K562 (cell line): ENCODE measurements around the gene CST6. TPM values are rescaled to one million over a fixed set of nuclear protein-coding genes. Genes with fewer than 3 reads are reported as not detected.

Experiments used
- BRF2 ChIP-seq: IDR thresholded peaks from 3 replicates; pipeline ENCODE4 v1.6.1; 2011; ENCODE audit warnings: borderline replicate concordance, mild to moderate bottlenecking; ENCODE audit not compliant: insufficient read length, insufficient read depth
- C11orf30 ChIP-seq: fragments of 450-650 bp; IDR thresholded peaks from 2 replicates; pipeline ENCODE4 v1.6.1; 2016; ENCODE audit warnings: low read depth, mild to moderate bottlenecking
- COPS2 ChIP-seq: fragments of 450-650 bp; conservative IDR thresholded peaks from 2 replicates; pipeline ENCODE4 v1.6.1; 2016; ENCODE audit warnings: mild to moderate bottlenecking, moderate library complexity
- ESRRA ChIP-seq: fragments of 450-650 bp; IDR thresholded peaks from 2 replicates; pipeline ENCODE4 v1.6.1; 2014; ENCODE audit warnings: low read depth, mild to moderate bottlenecking, moderate library complexity, borderline replicate concordance
- FOXK2 ChIP-seq, 2 experiments: fragments of 450-650 bp; IDR thresholded peaks in 1 of 2; conservative IDR thresholded peaks in 1 of 2; 2 replicates each; pipeline ENCODE4 v1.6.1; 2016; ENCODE audit warnings: low read depth in 2 of 2, mild to moderate bottlenecking in 1 of 2
- HEY1 ChIP-seq: fragments of 250-450 bp; sonication (Bioruptor Pico); IDR thresholded peaks from 2 replicates; pipeline ENCODE4 v1.5.0; 2020; ENCODE audit warnings: mild to moderate bottlenecking, moderate library complexity, borderline replicate concordance
- HMGN3 ChIP-seq: IDR thresholded peaks from 2 replicates; pipeline ENCODE4 v1.6.1; 2011; ENCODE audit warnings: borderline replicate concordance, low read depth, mild to moderate bottlenecking, mixed read lengths, low read length; ENCODE audit not compliant: insufficient read length; ENCODE audit errors: extremely low read depth
- HMGXB4 ChIP-seq: sonication (generic); formaldehyde crosslinking; IDR thresholded peaks from 2 replicates; pipeline ENCODE4 v1.8.1; 2023; ENCODE audit warnings: mild to moderate bottlenecking, missing genetic modification reagents
- LARP7 ChIP-seq: fragments of 450-650 bp; IDR thresholded peaks from 2 replicates; pipeline ENCODE4 v1.6.1; 2016
- NFIC ChIP-seq: fragments of 450-650 bp; IDR thresholded peaks from 2 replicates; pipeline ENCODE4 v1.6.1; 2017; ENCODE audit warnings: mild to moderate bottlenecking, inconsistent platforms
- PHF20 ChIP-seq: fragments of 450-650 bp; IDR thresholded peaks from 2 replicates; pipeline ENCODE4 v1.6.1; 2018; ENCODE audit not compliant: partially characterized antibody
- POLR2A ChIP-seq: fragments of 450-650 bp; conservative IDR thresholded peaks from 2 replicates; pipeline ENCODE4 v1.6.1; 2016
- POLR2AphosphoS5 ChIP-seq: IDR thresholded peaks from 2 replicates; pipeline ENCODE4 v1.6.1; 2011; ENCODE audit warnings: mild to moderate bottlenecking, low read depth, low read length, moderate library complexity; ENCODE audit not compliant: control insufficient read depth, insufficient read depth
- RBBP5 ChIP-seq: fragments of 200-600 bp; sonication (generic); IDR thresholded peaks from 2 replicates; pipeline ENCODE4 v1.6.1; 2012; ENCODE audit warnings: borderline replicate concordance, mild to moderate bottlenecking, low read length, control low read depth, inconsistent platforms; ENCODE audit not compliant: insufficient read depth, poor library complexity, severe bottlenecking
- RNF2 ChIP-seq: sonication (generic); IDR thresholded peaks from 2 replicates; pipeline ENCODE4 v1.6.1; 2016
- SUPT5H ChIP-seq: fragments of 450-650 bp; IDR thresholded peaks from 2 replicates; pipeline ENCODE4 v1.6.1; 2016
- TAL1 ChIP-seq: fragments of 450-650 bp; IDR thresholded peaks from 2 replicates; pipeline ENCODE4 v1.6.1; 2016; ENCODE audit warnings: mild to moderate bottlenecking
- TCF7L2 ChIP-seq: fragments of 150-350 bp; IDR thresholded peaks from 2 replicates; pipeline ENCODE4 v1.6.1; 2016; ENCODE audit warnings: low read depth, mild to moderate bottlenecking, low read length, moderate library complexity
- XRCC5 ChIP-seq: fragments of 200-400 bp; formaldehyde crosslinking; IDR thresholded peaks from 2 replicates; pipeline ENCODE4 v1.6.1; 2017; ENCODE audit warnings: low read depth, mild to moderate bottlenecking, low read length
- ZFP1 ChIP-seq: fragments of 450-650 bp; formaldehyde crosslinking; IDR thresholded peaks from 2 replicates; pipeline ENCODE4 v1.4.0; 2020; ENCODE audit warnings: mild to moderate bottlenecking, mixed read lengths
- ZNF23 ChIP-seq: fragments of 250-450 bp; sonication (Bioruptor Pico); IDR thresholded peaks from 2 replicates; pipeline ENCODE4 v1.4.0; 2020; ENCODE audit warnings: mild to moderate bottlenecking
- ZZZ3 ChIP-seq: fragments of 450-650 bp; IDR thresholded peaks from 2 replicates; pipeline ENCODE4 v1.6.1; 2016; ENCODE audit warnings: antibody characterized with exemption, mild to moderate bottlenecking, moderate library complexity
- polyA plus RNA-seq, 8 experiments: library from polyadenylated mRNA; depleted of rRNA in 4 of 8; stranded (reverse) in 5 of 8; unstranded in 3 of 8; fragments of >200 nt; fragmentation: Nextera tagmentation in 2 of 8; fragmentation: Illumina TruSeq in 1 of 8; extraction: Ambion mirVana in 2 of 8; extraction: Trizol in 1 of 8; gene quantifications; 2 replicates each; pipeline versions ENCODE4 v1.2.1 to v1.2.3, GENCODE V29; 2011 to 2014; ENCODE audit warnings: inconsistent platforms in 1 of 8, missing spikeins in 1 of 8
- total RNA-seq, 7 experiments: library from RNA; depleted of rRNA in 6 of 7; stranded (reverse); fragments of >200 nt in 6 of 7; fragmentation: Illumina TruSeq in 2 of 7; extraction: Trizol in 2 of 7; gene quantifications; 2 replicates each; pipeline versions ENCODE4 v1.2.1 to v1.2.3, GENCODE V29; 2011 to 2021; ENCODE audit warnings: low replicate concordance in 1 of 7
- TF ChIP-seq, protein P1 (sequence below): fragments of 450-650 bp; IDR thresholded peaks from 2 replicates; pipeline ENCODE4 v1.6.1; 2016; ENCODE audit warnings: antibody characterized with exemption
- TF ChIP-seq, protein P2 (sequence below): fragments of 250-450 bp; sonication (Bioruptor Pico); IDR thresholded peaks from 2 replicates; pipeline ENCODE4 v1.4.0; 2020

The CST6 gene
- total and polyA plus RNA-seq, 9 of the 15 experiments (the other 6 are each of a cell fraction or from before 2014, with no cell fraction given): not detected

- peak; percentile 61; the same call in 1 of the 2 replicates for TF ChIP-seq ZFP1
- peak; percentile 57 for TF ChIP-seq HMGXB4 (CRISPR knock-in tag)
- no peak for TF ChIP-seq ZNF23 (CRISPR knock-in tag)
- peak; percentile 95 for TF ChIP-seq RBBP5
- TF ChIP-seq PHF20: peak; percentile 99
- no peak for TF ChIP-seq BRF2
- TF ChIP-seq, protein P1, sequence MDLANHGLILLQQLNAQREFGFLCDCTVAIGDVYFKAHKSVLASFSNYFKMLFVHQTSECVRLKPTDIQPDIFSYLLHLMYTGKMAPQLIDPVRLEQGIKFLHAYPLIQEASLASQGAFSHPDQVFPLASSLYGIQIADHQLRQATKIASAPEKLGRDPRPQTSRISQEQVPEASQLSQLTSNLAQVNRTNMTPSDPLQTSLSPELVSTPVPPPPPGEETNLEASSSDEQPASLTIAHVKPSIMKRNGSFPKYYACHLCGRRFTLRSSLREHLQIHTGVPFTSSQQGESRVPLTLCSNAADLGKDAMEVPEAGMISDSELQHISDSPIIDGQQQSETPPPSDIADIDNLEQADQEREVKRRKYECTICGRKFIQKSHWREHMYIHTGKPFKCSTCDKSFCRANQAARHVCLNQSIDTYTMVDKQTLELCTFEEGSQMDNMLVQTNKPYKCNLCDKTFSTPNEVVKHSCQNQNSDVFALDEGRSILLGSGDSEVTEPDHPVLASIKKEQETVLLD: peak; percentile 85
- TF ChIP-seq ESRRA: peak; percentile 89
- TF ChIP-seq HEY1 (CRISPR knock-in tag): peak; percentile 88
- peak; percentile 99 for TF ChIP-seq XRCC5
- peak; percentile 68 for TF ChIP-seq POLR2AphosphoS5
- no peak for TF ChIP-seq TCF7L2
- peak; percentile 86 for TF ChIP-seq ZZZ3
- TF ChIP-seq POLR2A: peak; percentile 91
- TF ChIP-seq COPS2: no peak
- TF ChIP-seq HMGN3: no peak
- peak; percentile 99 for TF ChIP-seq C11orf30
- peak; percentile 94 to 95 for TF ChIP-seq FOXK2 (conservative IDR thresholded peaks at IDR 0.05 in 1 of 2, IDR thresholded peaks at IDR 0.05 in 1 of 2; ENCODE audit: low read depth in 2 of 2)
- TF ChIP-seq, protein P2, sequence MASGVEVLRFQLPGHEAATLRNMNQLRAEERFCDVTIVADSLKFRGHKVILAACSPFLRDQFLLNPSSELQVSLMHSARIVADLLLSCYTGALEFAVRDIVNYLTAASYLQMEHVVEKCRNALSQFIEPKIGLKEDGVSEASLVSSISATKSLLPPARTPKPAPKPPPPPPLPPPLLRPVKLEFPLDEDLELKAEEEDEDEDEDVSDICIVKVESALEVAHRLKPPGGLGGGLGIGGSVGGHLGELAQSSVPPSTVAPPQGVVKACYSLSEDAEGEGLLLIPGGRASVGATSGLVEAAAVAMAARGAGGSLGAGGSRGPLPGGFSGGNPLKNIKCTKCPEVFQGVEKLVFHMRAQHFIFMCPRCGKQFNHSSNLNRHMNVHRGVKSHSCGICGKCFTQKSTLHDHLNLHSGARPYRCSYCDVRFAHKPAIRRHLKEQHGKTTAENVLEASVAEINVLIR (CRISPR knock-in tag): peak; percentile 52
- no peak for TF ChIP-seq TAL1
- peak; percentile 79 for TF ChIP-seq RNF2
- TF ChIP-seq LARP7: 0 out of 2 replicates have a peak, but pooled peaks have one; percentile 69
- TF ChIP-seq SUPT5H: peak; percentile 87
- peak; percentile 76 for TF ChIP-seq NFIC
Observed at GRCh38 chr11:66001942-66002647, 9.7 kb upstream of the CST6 start, which contains the start of the genes BANF1 and EIF1AD (continued).
